Activated CD8-positive, alpha-beta T cell treated with anti-CD3 and anti-CD28 coated beads for 36 hours (primary cell): ENCODE measurements around the gene PPP1CA. TPM values are rescaled to one million over a fixed set of nuclear protein-coding genes. Genes with fewer than 3 reads are reported as not detected.

Source experiments
- ATAC-seq: fragments of 200-7000 bp; cut with Tn5 transposase; one replicate; pipeline ENCODE4 v1.10.0; 2021; ENCODE audit warnings: mild to moderate bottlenecking, moderate library complexity
- CTCF ChIA-PET: fragments of 350-600 bp; sonication (Branson Sonifier 250); formaldehyde crosslinking; loops from one replicate; lab custom pipeline; 2021; ENCODE audit warnings: antibody characterized with exemption; lab: Charles Lee
- POLR2A ChIA-PET: fragments of 350-600 bp; sonication (Branson Sonifier 250); formaldehyde crosslinking; loops from one replicate; lab custom pipeline; 2021; ENCODE audit warnings: antibody characterized with exemption; lab: Charles Lee
- DNase-seq: peaks from one replicate; pipeline ENCODE4 v3.0.0-alpha.2; 2020
- H3K27ac Mint-ChIP-seq: one replicate; pipeline ENCODE4 v1.8.0; 2021; ENCODE audit warnings: mild to moderate bottlenecking, mixed read lengths
- H3K27me3 Mint-ChIP-seq: one replicate; pipeline ENCODE4 v1.8.0; 2021; ENCODE audit warnings: mixed read lengths
- H3K36me3 Mint-ChIP-seq: one replicate; pipeline ENCODE4 v1.8.0; 2021; ENCODE audit warnings: low read depth, mixed read lengths
- H3K4me1 Mint-ChIP-seq: one replicate; pipeline ENCODE4 v1.8.0; 2021; ENCODE audit warnings: low read depth, mixed read lengths
- H3K4me3 Mint-ChIP-seq: one replicate; pipeline ENCODE4 v1.8.0; 2021; ENCODE audit warnings: mild to moderate bottlenecking, moderate library complexity, mixed read lengths
- H3K9me3 Mint-ChIP-seq: one replicate; pipeline ENCODE4 v1.8.0; 2021; ENCODE audit warnings: mixed read lengths
- intact Hi-C: fragments of 100-400 bp; cut with micrococcal nuclease; formaldehyde crosslinking; loops from one replicate; pipeline ENCODE4 v1.10.0; 2022
- total RNA-seq, 2 experiments: library from RNA; stranded (reverse); gene quantifications; one replicate each; pipeline ENCODE4 v1.2.3, GENCODE V29; 2021
- TF ChIP-seq, protein P1 (sequence below): fragments of 200-600 bp; IDR thresholded peaks from one replicate; pipeline ENCODE4 v1.8.0; 2022; ENCODE audit warnings: antibody characterized with exemption, mild to moderate bottlenecking

The PPP1CA gene
- total RNA-seq, 2 experiments from 2014 or later = 249 to 258 TPM

- peak; percentile 91 for ATAC-seq
- Mint-ChIP-seq H3K27me3 (no peaks in the 10 kb centered on the region), H3K36me3 (no peaks in the 10 kb centered on the region), H3K27ac (peak overlapping the region; percentile 84), H3K4me1 (peaks cover 48% of the 10 kb centered on the region), H3K4me3 (peak overlapping the region; percentile 82), H3K9me3 (no peaks in the 10 kb centered on the region)
- TF ChIP-seq, protein P1, sequence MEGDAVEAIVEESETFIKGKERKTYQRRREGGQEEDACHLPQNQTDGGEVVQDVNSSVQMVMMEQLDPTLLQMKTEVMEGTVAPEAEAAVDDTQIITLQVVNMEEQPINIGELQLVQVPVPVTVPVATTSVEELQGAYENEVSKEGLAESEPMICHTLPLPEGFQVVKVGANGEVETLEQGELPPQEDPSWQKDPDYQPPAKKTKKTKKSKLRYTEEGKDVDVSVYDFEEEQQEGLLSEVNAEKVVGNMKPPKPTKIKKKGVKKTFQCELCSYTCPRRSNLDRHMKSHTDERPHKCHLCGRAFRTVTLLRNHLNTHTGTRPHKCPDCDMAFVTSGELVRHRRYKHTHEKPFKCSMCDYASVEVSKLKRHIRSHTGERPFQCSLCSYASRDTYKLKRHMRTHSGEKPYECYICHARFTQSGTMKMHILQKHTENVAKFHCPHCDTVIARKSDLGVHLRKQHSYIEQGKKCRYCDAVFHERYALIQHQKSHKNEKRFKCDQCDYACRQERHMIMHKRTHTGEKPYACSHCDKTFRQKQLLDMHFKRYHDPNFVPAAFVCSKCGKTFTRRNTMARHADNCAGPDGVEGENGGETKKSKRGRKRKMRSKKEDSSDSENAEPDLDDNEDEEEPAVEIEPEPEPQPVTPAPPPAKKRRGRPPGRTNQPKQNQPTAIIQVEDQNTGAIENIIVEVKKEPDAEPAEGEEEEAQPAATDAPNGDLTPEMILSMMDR = no peak
- POLR2A ChIA-PET = interaction anchor here (1.0 to 10.0 kb wide), 11 partner anchors 8 to 70 kb away, joined by 3 to 178 read pairs (median 8); partner anchors contain the start of genes AIP, PPP1CA, PTPRCAP and TBC1D10C
- CTCF ChIA-PET = interaction anchor here (0.8 to 3.5 kb wide), 7 partner anchors 10 to 85 kb away, joined by 4 to 21 read pairs (median 4); partner anchors contain the start of genes PITPNM1, PPP1CA, PTPRCAP and TBC1D10C
- DNase-seq = peak; percentile 99
- intact Hi-C loops = no loop called here
Observed at GRCh38 chr11:67420646-67421429, 19.2 kb upstream of the PPP1CA start.

DNA sequence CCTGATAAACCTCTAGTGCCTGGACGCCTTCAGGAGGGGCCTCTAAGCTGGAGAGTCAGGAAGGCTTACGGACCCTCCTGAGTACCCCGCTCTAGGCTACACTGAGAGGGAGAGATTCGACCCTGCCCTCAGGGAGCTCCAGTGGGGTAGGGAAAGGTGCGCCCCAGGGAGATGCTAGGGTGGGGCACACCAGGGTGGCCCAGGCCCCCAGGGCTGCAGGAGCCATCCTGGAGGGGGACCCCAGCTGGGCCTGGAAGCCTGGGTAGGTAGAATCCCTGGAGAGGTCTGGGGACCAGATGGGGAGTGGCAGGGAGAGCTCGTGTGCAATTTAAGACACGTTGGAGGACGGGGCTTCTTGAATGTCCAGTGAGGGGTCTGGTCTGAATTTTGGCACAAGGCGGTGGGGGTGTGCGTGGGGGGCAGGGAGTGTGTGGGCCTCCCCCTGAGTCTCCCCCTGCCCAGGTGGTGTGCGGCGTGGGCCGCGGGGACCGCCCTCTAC, 18.5 kb upstream of the PPP1CA start:
- H3K27ac Mint-ChIP-seq = peak overlapping the region; percentile 89
- TF ChIP-seq, protein P1 = no peak
- ATAC-seq (no peak), DNase-seq (no peak)
- H3K4me3 Mint-ChIP-seq = peak overlapping the region; percentile 82
- intact Hi-C loops = no loop called here
- H3K27me3 Mint-ChIP-seq = no peaks in the 10 kb centered on the region
- peaks cover 48% of the 10 kb centered on the region for H3K4me1 Mint-ChIP-seq
- ChIA-PET POLR2A (interaction anchor here (1.0 to 10.0 kb wide), 11 partner anchors 8 to 71 kb away, joined by 3 to 178 read pairs (median 18); partner anchors contain the start of genes AIP, PPP1CA, PTPRCAP and RPS6KB2), CTCF (interaction anchor here (0.9 to 3.5 kb wide), 6 partner anchors 9 to 86 kb away, joined by 4 to 21 read pairs (median 6); partner anchors contain the start of genes PITPNM1, PPP1CA, PTPRCAP and TBC1D10C)
- no peaks in the 10 kb centered on the region for H3K36me3 Mint-ChIP-seq
- H3K9me3 Mint-ChIP-seq = no peaks in the 10 kb centered on the region

DNA sequence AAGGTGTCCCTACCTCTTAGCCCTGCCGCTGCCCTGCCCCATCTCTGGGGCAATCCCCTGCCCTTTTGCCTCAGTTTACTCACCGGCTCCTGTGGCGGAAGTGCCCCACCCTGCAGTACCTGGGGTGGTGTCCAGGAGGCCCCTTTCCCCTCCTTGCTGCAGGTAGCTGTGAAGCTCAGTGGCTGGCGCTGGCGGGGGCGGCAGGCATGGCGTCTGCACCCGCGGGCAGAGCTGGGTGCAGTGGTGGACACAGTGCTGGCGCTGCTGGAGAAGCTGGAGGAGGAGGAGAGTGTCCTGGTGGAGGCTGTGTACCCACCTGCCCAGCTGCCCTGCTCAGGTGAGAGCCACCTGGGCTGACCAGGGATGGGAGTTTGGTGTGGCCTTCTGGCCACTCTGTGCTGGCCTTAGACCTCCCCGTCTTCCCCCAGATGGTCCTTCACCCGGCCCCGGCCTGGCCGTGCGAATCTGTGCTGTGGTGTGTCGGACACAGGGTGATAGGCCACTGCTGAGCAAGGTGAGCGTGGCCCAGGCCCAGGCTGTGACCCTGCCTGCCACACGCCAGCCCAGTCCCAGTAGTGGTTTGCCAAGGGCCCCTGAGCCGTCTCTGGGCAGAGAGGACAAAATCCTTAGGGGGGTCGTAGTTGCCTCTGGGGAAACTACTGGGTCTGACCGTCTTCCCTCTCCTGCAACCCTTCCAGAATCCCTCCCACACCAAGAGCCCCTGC, 17.8 kb upstream of the PPP1CA start:
- ChIA-PET POLR2A (interaction anchor here (0.6 to 10.0 kb wide), 14 partner anchors 8 to 165 kb away, joined by 3 to 178 read pairs (median 10); partner anchors contain the start of genes AIP, GSTP1, POLD4 and PPP1CA), CTCF (interaction anchor here (0.6 to 3.5 kb wide), 7 partner anchors 8 to 211 kb away, joined by 3 to 21 read pairs (median 4); partner anchors contain the start of genes PITPNM1, PPP1CA and TBC1D10C)
- no peaks in the 10 kb centered on the region for H3K27me3 Mint-ChIP-seq
- no peak for DNase-seq
- peak overlapping the region; percentile 89 for H3K27ac Mint-ChIP-seq
- intact Hi-C loops = no loop called here
- H3K9me3 Mint-ChIP-seq = no peaks in the 10 kb centered on the region
- TF ChIP-seq, protein P1 = no peak
- ATAC-seq = no peak
- peak overlapping the region; percentile 82 for H3K4me3 Mint-ChIP-seq
- H3K36me3 Mint-ChIP-seq = no peaks in the 10 kb centered on the region
- peaks cover 52% of the 10 kb centered on the region for H3K4me1 Mint-ChIP-seq

DNA sequence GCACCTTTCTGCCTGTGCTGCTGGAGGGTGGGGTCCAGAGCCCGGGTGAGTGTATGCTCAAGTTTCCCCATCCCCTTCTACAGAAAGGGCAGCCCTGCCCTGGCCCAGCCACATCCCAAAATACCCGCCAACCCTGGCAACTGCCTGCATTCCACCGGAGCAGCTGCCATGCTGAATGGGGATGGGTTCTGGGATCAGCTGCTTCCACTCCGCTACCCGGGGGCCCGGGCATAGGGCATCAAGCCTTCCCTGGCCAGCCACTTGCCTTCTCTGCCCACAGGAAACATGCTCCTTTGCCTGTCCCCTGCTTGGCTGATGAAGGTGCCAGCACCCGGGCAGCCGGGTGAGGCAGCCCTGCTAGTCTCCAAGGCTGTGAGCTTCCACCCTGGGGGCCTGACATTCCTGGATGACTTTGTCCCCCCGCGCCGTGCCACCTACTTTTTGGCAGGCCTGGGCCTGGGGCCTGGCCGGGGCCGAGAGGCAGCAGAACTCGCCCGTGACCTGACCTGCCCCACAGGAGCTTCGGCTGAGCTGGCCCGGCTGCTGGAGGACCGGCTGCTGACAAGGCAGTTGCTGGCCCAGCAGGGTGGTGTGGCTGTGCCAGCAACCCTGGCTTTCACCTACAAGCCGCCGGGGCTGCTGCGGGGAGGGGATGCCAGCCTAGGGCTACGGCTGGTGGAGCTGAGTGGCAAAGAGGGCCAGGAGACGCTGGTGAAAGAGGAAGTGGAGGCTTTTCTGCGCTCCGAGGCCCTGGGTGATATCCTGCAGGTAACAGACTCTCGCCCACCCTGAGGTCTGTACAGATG, 17.0 kb upstream of the PPP1CA start:
- ChIA-PET POLR2A (interaction anchor here (0.6 to 10.0 kb wide), 10 partner anchors 10 to 178 kb away, joined by 3 to 178 read pairs (median 18); partner anchors contain the start of genes AIP, GSTP1, PPP1CA and PTPRCAP), CTCF (interaction anchor here (0.6 to 3.5 kb wide), 8 partner anchors 11 to 212 kb away, joined by 3 to 21 read pairs (median 5); partner anchors contain the start of genes PITPNM1, POLD4, PPP1CA and TBC1D10C)
- no peaks in the 10 kb centered on the region for H3K27me3 Mint-ChIP-seq
- peak overlapping the region; percentile 82 for H3K4me3 Mint-ChIP-seq
- intact Hi-C loops = no loop called here
- peak; percentile 54 for DNase-seq
- H3K27ac Mint-ChIP-seq = peak overlapping the region; percentile 89
- no peak for ATAC-seq
- TF ChIP-seq, protein P1 = no peak
- H3K9me3 Mint-ChIP-seq = no peaks in the 10 kb centered on the region
- peaks cover 52% of the 10 kb centered on the region for H3K4me1 Mint-ChIP-seq
- no peaks in the 10 kb centered on the region for H3K36me3 Mint-ChIP-seq
